ENCODE data around the gene LUZP1.

Gene LUZP1

GRCh38 chr1:23114424-23115079, 54.1 kb downstream of the LUZP1 start:
- FAIRE-seq, result no peak

- no peak for FAIRE-seq
Measured at GRCh38 chr1:23111600-23112535, 56.8 kb downstream of the LUZP1 start.

GRCh38 chr1:23110391-23110790, 58.3 kb downstream of the LUZP1 start:
- no peak for FAIRE-seq

- no peak for FAIRE-seq
Measured at GRCh38 chr1:23108918-23109533, 59.6 kb downstream of the LUZP1 start.

- FAIRE-seq, result no peak
Measured at GRCh38 chr1:23103001-23103889, 65.4 kb downstream of the LUZP1 start.

- FAIRE-seq, result no peak
Measured at GRCh38 chr1:23102289-23102688, 66.4 kb downstream of the LUZP1 start.

GRCh38 chr1:23101887-23102286, 66.8 kb downstream of the LUZP1 start:
- FAIRE-seq, result no peak

- no peak for FAIRE-seq
Measured at GRCh38 chr1:23101101-23101827, 67.4 kb downstream of the LUZP1 start.

- no peak for FAIRE-seq
Measured at GRCh38 chr1:23100074-23100748, 68.4 kb downstream of the LUZP1 start.

GRCh38 chr1:23099171-23099536, 69.5 kb downstream of the LUZP1 start:
- FAIRE-seq, result no peak

- peak; percentile 62 for FAIRE-seq
Measured at GRCh38 chr1:23098463-23099170, 70.0 kb downstream of the LUZP1 start.

GRCh38 chr1:23097316-23097715, 71.3 kb downstream of the LUZP1 start:
- no peak for FAIRE-seq

GRCh38 chr1:23092447-23092846, 76.2 kb downstream of the LUZP1 start:
- no peak for FAIRE-seq

- FAIRE-seq, result no peak
Measured at GRCh38 chr1:23091545-23091944, 77.1 kb downstream of the LUZP1 start.

- FAIRE-seq, result no peak
Measured at GRCh38 chr1:23090056-23090455, 78.6 kb downstream of the LUZP1 start.

GRCh38 chr1:23088027-23088426, 80.6 kb downstream of the LUZP1 start:
- no peak for FAIRE-seq

- FAIRE-seq, result no peak
Measured at GRCh38 chr1:23085696-23086095, 83.0 kb downstream of the LUZP1 start.

GRCh38 chr1:23084880-23085279, 83.8 kb downstream of the LUZP1 start:
- FAIRE-seq, result no peak

GRCh38 chr1:23083714-23084480, 84.8 kb downstream of the LUZP1 start:
- no peak for FAIRE-seq

GRCh38 chr1:23081376-23081775, 87.3 kb downstream of the LUZP1 start:
- no peak for FAIRE-seq
